Neuronal stem cell (in vitro differentiated cells): Measurements from ENCODE around the gene PTPRJ.

ENCODE experiments used
- DNase-seq: peaks from one replicate; pipeline ENCODE4 v3.0.0-alpha.2; 2013; ENCODE audit warnings: low spot score
- H2AFZ ChIP-seq: one replicate; pipeline ENCODE4 v1.6.1; 2013; ENCODE audit warnings: mild to moderate bottlenecking, low read length, inconsistent platforms
- H2AK5ac ChIP-seq: 2 replicates; pipeline ENCODE4 v1.6.1; 2013; ENCODE audit warnings: low read depth, mild to moderate bottlenecking, inconsistent platforms, low read length, moderate library complexity, mixed read lengths
- H2BK120ac ChIP-seq: 2 replicates; pipeline ENCODE4 v1.6.1; 2013; ENCODE audit warnings: low read depth, mild to moderate bottlenecking, inconsistent platforms, low read length, moderate library complexity, mixed read lengths
- H2BK12ac ChIP-seq: one replicate; pipeline ENCODE4 v1.6.1; 2013; ENCODE audit warnings: low read length, inconsistent platforms
- H2BK15ac ChIP-seq: 2 replicates; pipeline ENCODE4 v1.6.1; 2013; ENCODE audit warnings: mild to moderate bottlenecking, low read length, inconsistent platforms, mixed read lengths
- H2BK5ac ChIP-seq: one replicate; pipeline ENCODE4 v1.6.1; 2013; ENCODE audit warnings: inconsistent platforms, mild to moderate bottlenecking, low read length, moderate library complexity
- H3K14ac ChIP-seq: one replicate; pipeline ENCODE4 v1.6.1; 2013; ENCODE audit warnings: low read length, inconsistent platforms
- H3K18ac ChIP-seq: 2 replicates; pipeline ENCODE4 v1.6.1; 2013; ENCODE audit warnings: low read length, inconsistent platforms
- H3K23ac ChIP-seq: 2 replicates; pipeline ENCODE4 v1.6.1; 2013; ENCODE audit warnings: low read depth, mild to moderate bottlenecking, mixed read lengths, low read length, inconsistent platforms; ENCODE audit not compliant: poor library complexity
- H3K27ac ChIP-seq: replicated peaks from 3 replicates; pipeline ENCODE4 v1.5.1; 2013; ENCODE audit warnings: low read length, inconsistent platforms
- H3K27me3 ChIP-seq, 3 experiments: 2 replicates each; pipeline ENCODE4 v1.6.1; 2013; ENCODE audit warnings: low read length in 3 of 3, mild to moderate bottlenecking in 2 of 3, inconsistent platforms in 1 of 3, low read depth in 1 of 3, mixed read lengths in 1 of 3, moderate library complexity in 1 of 3; ENCODE audit not compliant: control insufficient read depth in 3 of 3, insufficient read depth in 3 of 3
- H3K36me3 ChIP-seq, 2 donors: replicated peaks in 1 of 2; 2 replicates each; pipeline ENCODE4 v1.6.1; 2013; ENCODE audit warnings: low read length in 2 of 2; ENCODE audit not compliant: control insufficient read depth in 2 of 2, insufficient read depth in 2 of 2
- H3K4ac ChIP-seq: 2 replicates; pipeline ENCODE4 v1.6.1; 2013; ENCODE audit warnings: inconsistent platforms, mild to moderate bottlenecking, low read length, moderate library complexity
- H3K4me1 ChIP-seq, 2 donors: 1 replicate in 1 of 2; 2 replicates in 1 of 2; pipeline ENCODE4 v1.6.1; 2013; ENCODE audit warnings: low read length in 2 of 2, low read depth in 1 of 2; ENCODE audit not compliant: control insufficient read depth in 2 of 2, insufficient read depth in 1 of 2
- H3K4me2 ChIP-seq: one replicate; pipeline ENCODE4 v1.6.1; 2013; ENCODE audit warnings: mild to moderate bottlenecking, low read length, inconsistent platforms; ENCODE audit not compliant: insufficient read depth, poor library complexity, severe bottlenecking
- H3K4me3 ChIP-seq, 2 donors: 2 replicates each; pipeline ENCODE4 v1.5.1; 2013; ENCODE audit warnings: low read length in 2 of 2, mild to moderate bottlenecking in 2 of 2, inconsistent platforms in 1 of 2, moderate library complexity in 1 of 2
- H3K79me1 ChIP-seq: one replicate; pipeline ENCODE4 v1.6.1; 2013; ENCODE audit warnings: low read depth, mild to moderate bottlenecking, inconsistent platforms, low read length, moderate library complexity
- H3K9ac ChIP-seq: one replicate; pipeline ENCODE4 v1.6.1; 2013; ENCODE audit warnings: mild to moderate bottlenecking, low read depth, low read length, inconsistent platforms; ENCODE audit not compliant: poor library complexity
- H3K9me3 ChIP-seq, 2 donors: replicated peaks in 1 of 2; 2 replicates each; pipeline versions ENCODE3 to v1.6.1; 2013; ENCODE audit warnings: low read length in 2 of 2, mild to moderate bottlenecking in 2 of 2, inconsistent platforms in 1 of 2, low read depth in 1 of 2, mixed read lengths in 1 of 2, moderate library complexity in 1 of 2; ENCODE audit not compliant: control insufficient read depth in 2 of 2, insufficient read depth in 1 of 2
- H4K8ac ChIP-seq: one replicate; pipeline ENCODE4 v1.6.1; 2013; ENCODE audit warnings: low read depth, mild to moderate bottlenecking, inconsistent platforms, low read length, moderate library complexity
- H4K91ac ChIP-seq: one replicate; pipeline ENCODE4 v1.6.1; 2013; ENCODE audit warnings: low read length, low read depth, mild to moderate bottlenecking, inconsistent platforms; ENCODE audit not compliant: poor library complexity
- WGBS, 2 donors: extraction: QIAGEN DNeasy Blood & Tissue Kit; methylation state at CpG; one replicate each; pipeline ENCODE4 v1.1.7; 2013; ENCODE audit warnings: missing lambda C conversion rate in 2 of 2, mixed read lengths in 1 of 2; ENCODE audit not compliant: insufficient read length in 2 of 2, insufficient replicate concordance in 1 of 2; ENCODE audit errors: extremely low coverage in 2 of 2; 5-methylcytosine and 5-hydroxymethylcytosine counted together

Gene PTPRJ

DNA sequence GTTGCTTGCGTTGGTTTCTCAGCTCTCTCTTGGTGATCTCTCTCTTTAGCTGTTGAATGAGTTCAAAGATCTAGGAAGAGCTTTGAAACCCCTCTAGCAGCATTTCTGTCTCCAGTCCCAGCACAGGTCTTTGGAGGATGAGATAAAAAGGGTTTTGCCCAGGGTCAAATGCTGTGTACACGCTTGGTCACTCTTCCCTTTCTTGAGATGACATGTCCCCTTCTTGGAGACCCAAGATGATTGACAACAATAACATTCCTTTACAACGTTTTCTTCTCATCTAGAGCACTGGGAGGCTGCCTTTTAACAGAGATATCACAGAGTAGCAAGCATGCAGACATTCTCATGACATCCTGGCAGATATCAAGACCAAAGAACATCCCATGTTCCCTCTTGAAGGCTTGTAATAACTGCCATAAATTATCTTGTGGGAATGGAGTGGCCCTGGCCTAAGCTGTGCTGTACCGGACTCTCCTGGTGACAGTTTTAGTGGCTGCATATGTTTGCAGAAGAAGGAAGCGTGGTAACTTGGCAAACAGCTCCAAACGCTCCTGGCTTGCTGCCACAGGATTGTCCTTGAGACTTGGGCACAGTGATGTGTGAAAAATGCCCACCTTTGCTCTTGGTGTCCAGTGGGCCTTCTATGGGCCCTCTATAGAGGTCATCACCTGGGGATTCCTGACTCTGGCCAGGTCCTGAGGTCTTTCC is 107.8 kb downstream of the PTPRJ start:
- WGBS, 2 donors: no CpG with 5 or more reads among the region's 6 CpGs
- Histone ChIP-seq H2BK120ac (no peak overlapping the region), H2BK5ac (no peak overlapping the region)

DNA sequence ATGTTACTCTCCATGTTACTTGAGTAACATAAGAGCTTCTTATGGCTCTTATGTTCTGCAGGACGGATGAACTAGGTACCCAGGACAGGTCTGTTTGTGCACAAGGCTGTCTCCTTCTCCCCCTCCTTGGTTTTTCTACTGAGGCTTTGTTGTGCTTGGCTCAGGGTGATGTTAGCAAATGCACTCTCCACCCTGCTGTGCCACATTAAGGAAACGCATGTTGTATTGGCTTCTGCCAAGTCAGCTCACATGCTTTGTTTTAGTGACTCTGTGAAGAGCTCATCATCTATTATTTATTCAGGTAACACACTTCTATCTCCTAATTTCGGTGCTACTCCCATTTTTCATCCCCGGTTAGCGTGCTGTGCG is 108.3 kb downstream of the PTPRJ start:
- WGBS, 2 donors: no CpG with 5 or more reads among the region's 6 CpGs

More for the DNA sequence above, 107.8 kb downstream of the PTPRJ start:
- H3K14ac ChIP-seq: no peak overlapping the region
- no peak overlapping the region for H3K4me3 ChIP-seq
- H3K4me2 ChIP-seq: no peak overlapping the region
- H3K18ac ChIP-seq: no peak overlapping the region
- H3K36me3 ChIP-seq: no peaks in the 10 kb centered on the region
- no peak overlapping the region for H3K23ac ChIP-seq
- no peaks in the 10 kb centered on the region for H3K27me3 ChIP-seq
- no peak overlapping the region for H3K27ac ChIP-seq
- H4K8ac ChIP-seq: no peak overlapping the region
- H2AFZ ChIP-seq: no peak overlapping the region
- peaks cover 0 to 5% of the 10 kb centered on the region in 2 donors for H3K4me1 ChIP-seq
- no peaks in the 10 kb centered on the region for H3K9me3 ChIP-seq
- H2BK12ac ChIP-seq: no peak overlapping the region
- no peak overlapping the region for H3K4ac ChIP-seq
- DNase-seq: no peak
- no peak overlapping the region for H2BK15ac ChIP-seq
- no peak overlapping the region for H4K91ac ChIP-seq
- H2AK5ac ChIP-seq: no peak overlapping the region
- H3K9ac ChIP-seq: no peak overlapping the region
- no peaks in the 10 kb centered on the region for H3K79me1 ChIP-seq

DNA sequence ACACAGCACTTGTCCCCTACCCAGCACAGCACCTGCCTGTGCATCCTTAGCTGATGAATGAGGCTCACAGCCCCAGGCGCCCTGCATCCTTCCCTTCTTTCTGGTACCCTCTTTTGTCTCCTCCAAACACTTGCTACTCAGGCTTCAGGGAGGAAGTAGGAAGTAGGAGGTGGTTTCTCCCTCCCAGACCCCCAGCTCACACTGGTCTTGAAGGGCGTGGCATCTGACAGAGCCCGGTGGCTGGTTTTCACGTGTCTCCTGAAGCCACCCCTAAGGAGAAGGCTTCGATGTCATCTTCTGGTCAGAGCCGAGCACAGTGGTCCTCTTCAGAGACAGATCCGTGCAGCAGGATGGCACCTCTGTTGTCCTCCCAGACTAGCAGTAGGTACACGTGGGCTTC is 109.8 kb downstream of the PTPRJ start:
- Histone ChIP-seq H2BK12ac (no peak overlapping the region), H2BK15ac (no peak overlapping the region), H3K4ac (no peak overlapping the region), H3K18ac (no peak overlapping the region), H4K91ac (no peak overlapping the region), H3K4me1 (peaks cover 8% of the 10 kb centered on the region in 2 donors), H2AK5ac (no peak overlapping the region), H3K14ac (no peak overlapping the region), H3K9me3 (no peaks in the 10 kb centered on the region), H3K23ac (no peak overlapping the region), H4K8ac (no peak overlapping the region), H3K4me3 (no peak overlapping the region), H3K27ac (no peak overlapping the region), H3K27me3 (no peaks in the 10 kb centered on the region), H3K9ac (no peak overlapping the region), H2AFZ (no peak overlapping the region), H3K36me3 (no peaks in the 10 kb centered on the region), H3K79me1 (no peaks in the 10 kb centered on the region), H2BK5ac (no peak overlapping the region), H3K4me2 (no peak overlapping the region), H2BK120ac (no peak overlapping the region)
- DNase-seq: no peak
- no CpG with 5 or more reads among the region's 8 CpGs for WGBS, 2 donors

More for the DNA sequence above, 108.3 kb downstream of the PTPRJ start:
- Histone ChIP-seq H3K4ac (no peak overlapping the region), H3K9ac (no peak overlapping the region), H2BK5ac (no peak overlapping the region), H3K27ac (no peak overlapping the region), H2BK15ac (no peak overlapping the region), H2BK120ac (no peak overlapping the region), H3K18ac (no peak overlapping the region), H2AFZ (no peak overlapping the region), H3K36me3 (no peaks in the 10 kb centered on the region), H3K79me1 (no peaks in the 10 kb centered on the region), H3K4me2 (no peak overlapping the region), H3K9me3 (no peaks in the 10 kb centered on the region), H4K8ac (no peak overlapping the region), H4K91ac (no peak overlapping the region), H3K23ac (no peak overlapping the region), H3K4me1 (peaks cover under 1 to 5% of the 10 kb centered on the region in 2 donors), H2AK5ac (no peak overlapping the region), H2BK12ac (no peak overlapping the region), H3K4me3 (no peak overlapping the region), H3K14ac (no peak overlapping the region), H3K27me3 (no peaks in the 10 kb centered on the region)
- no peak for DNase-seq

DNA sequence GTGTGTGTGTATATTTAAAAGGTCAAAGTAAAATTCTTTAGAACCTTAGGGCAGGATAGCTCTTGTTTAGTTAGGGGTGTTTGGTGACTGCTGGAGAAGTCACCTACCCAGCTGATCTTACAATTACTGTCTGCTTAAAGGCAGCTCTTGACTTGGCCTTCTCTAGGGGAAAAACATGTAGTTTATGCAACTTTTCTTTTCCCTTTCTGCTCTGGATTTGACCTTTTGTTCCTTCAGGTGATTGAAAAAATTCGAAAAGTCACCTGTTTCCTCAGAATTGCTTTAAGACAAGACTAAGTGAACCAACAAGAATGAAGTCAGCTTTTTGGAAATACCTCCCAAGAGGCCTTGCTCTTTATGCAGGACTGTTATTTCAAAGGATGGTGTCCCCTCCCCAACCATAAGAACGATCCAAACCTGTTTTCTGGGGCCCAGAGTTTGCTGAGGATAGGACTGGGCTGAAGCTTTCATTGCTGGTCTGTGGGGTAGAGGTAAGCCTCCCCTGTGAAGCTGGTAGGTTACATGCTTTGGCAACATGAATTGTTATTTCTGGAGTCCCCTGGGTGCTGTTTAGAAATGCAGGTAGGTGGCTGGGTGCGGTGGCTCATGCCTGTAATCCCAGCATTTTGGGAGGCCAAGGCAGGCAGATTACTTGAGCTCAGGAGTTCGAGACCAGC is 111.2 kb downstream of the PTPRJ start:
- no peaks in the 10 kb centered on the region for H3K27me3 ChIP-seq
- WGBS, 2 donors: no CpG with 5 or more reads among the region's 4 CpGs
- DNase-seq: no peak
- H3K23ac ChIP-seq: no peak overlapping the region
- H2AK5ac ChIP-seq: no peak overlapping the region
- no peak overlapping the region for H3K18ac ChIP-seq
- H3K9ac ChIP-seq: no peak overlapping the region
- H3K4ac ChIP-seq: no peak overlapping the region
- H2BK5ac ChIP-seq: no peak overlapping the region
- no peak overlapping the region for H2BK120ac ChIP-seq
- H2BK15ac ChIP-seq: no peak overlapping the region
- H3K36me3 ChIP-seq: no peaks in the 10 kb centered on the region
- no peak overlapping the region for H3K4me2 ChIP-seq
- peaks cover 14 to 16% of the 10 kb centered on the region in 2 donors for H3K4me1 ChIP-seq
- no peaks in the 10 kb centered on the region for H3K9me3 ChIP-seq
- H3K27ac ChIP-seq: no peak overlapping the region
- H3K79me1 ChIP-seq: no peaks in the 10 kb centered on the region
- no peak overlapping the region for H4K8ac ChIP-seq
- H2BK12ac ChIP-seq: no peak overlapping the region
- no peak overlapping the region for H2AFZ ChIP-seq
- no peak overlapping the region for H3K4me3 ChIP-seq
- no peak overlapping the region for H3K14ac ChIP-seq
- H4K91ac ChIP-seq: no peak overlapping the region
